Fibroblast of mammary gland (primary cell): ENCODE results near the gene ARHGAP35.
A peak's percentile ranks its signal among the peaks of the same experiment; 100 is the strongest.
"Not testable (repeated sequence)": the region's sequence is repeated elsewhere in the genome, so short reads cannot be mapped to it uniquely, and the experiment has no call there.

Experiments used
- DNase-seq: peaks from one replicate; pipeline ENCODE4 v3.0.0-alpha.2; 2010; ENCODE audit warnings: low read depth
- H3K4me3 ChIP-seq: 2 replicates; pipeline ENCODE4 v1.5.1; 2011; ENCODE audit warnings: low read depth, mild to moderate bottlenecking, low read length, moderate library complexity; ENCODE audit not compliant: control insufficient read depth
- CTCF ChIP-seq: conservative IDR thresholded peaks from 2 replicates; pipeline ENCODE4 v1.5.1; 2011; ENCODE audit warnings: low read depth, low read length, inconsistent platforms; ENCODE audit not compliant: control insufficient read depth, insufficient read depth

The ARHGAP35 gene

GRCh38 chr19:46881092-46881491 lies 20.3 kb downstream of the ARHGAP35 start:
- no peak for TF ChIP-seq CTCF
- DNase-seq: no peak
- no peak overlapping the region for H3K4me3 ChIP-seq

DNA sequence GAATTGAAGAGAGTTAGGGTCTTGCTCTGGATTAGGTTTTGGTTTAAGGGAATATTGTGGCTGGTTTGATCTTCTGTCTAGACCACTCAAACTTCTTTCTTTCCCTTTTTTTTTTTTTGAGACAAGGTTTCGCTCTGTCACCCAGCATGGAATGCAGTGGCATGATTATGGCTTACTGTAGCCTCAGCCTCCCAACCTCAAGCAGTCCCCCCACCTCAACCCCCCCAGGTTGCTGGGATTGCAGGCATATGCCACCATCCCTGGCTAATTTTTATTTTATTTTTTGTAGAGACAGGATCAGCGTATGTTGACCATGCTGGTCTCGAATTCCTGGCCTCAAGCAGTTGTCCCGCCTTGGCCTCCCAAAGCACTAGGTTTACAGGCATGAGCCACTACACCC lies 21.2 kb downstream of the ARHGAP35 start:
- no peak for DNase-seq
- no peak overlapping the region for H3K4me3 ChIP-seq
- no peak for TF ChIP-seq CTCF

- not testable (repeated sequence) for DNase-seq, H3K4me3 ChIP-seq
Observed at GRCh38 chr19:46882751-46883150, 22.0 kb downstream of the ARHGAP35 start.

DNA sequence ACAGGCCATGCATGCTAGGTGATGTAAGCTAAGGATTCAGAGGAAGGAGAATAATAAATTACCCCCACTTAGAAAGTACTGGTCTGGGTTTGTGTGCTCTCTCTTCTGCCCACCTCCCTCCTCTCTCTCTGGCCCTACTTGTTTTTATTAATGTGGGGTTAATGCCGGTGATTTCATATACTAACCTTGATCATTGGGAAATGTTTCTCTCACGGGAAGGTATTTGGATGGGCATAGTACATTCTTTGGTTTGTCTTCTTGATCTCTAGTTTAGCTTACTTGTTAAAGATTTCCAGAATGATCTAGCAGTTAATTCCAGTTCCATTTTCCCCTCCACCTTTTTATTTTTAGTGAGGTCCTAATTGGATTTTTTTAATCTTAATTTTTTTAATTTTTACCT lies 24.6 kb downstream of the ARHGAP35 start:
- no peak for DNase-seq

GRCh38 chr19:46886546-46887239 lies 25.9 kb downstream of the ARHGAP35 start:
- no peak for TF ChIP-seq CTCF
- DNase-seq: peak; percentile 55
- no peak overlapping the region for H3K4me3 ChIP-seq

More for the DNA sequence above, 24.6 kb downstream of the ARHGAP35 start:
- no peak for TF ChIP-seq CTCF
- H3K4me3 ChIP-seq: no peak overlapping the region

- no peak for TF ChIP-seq CTCF
- no peak for DNase-seq
- H3K4me3 ChIP-seq: no peak overlapping the region
Observed at GRCh38 chr19:46887240-46887782, 26.5 kb downstream of the ARHGAP35 start.

DNA sequence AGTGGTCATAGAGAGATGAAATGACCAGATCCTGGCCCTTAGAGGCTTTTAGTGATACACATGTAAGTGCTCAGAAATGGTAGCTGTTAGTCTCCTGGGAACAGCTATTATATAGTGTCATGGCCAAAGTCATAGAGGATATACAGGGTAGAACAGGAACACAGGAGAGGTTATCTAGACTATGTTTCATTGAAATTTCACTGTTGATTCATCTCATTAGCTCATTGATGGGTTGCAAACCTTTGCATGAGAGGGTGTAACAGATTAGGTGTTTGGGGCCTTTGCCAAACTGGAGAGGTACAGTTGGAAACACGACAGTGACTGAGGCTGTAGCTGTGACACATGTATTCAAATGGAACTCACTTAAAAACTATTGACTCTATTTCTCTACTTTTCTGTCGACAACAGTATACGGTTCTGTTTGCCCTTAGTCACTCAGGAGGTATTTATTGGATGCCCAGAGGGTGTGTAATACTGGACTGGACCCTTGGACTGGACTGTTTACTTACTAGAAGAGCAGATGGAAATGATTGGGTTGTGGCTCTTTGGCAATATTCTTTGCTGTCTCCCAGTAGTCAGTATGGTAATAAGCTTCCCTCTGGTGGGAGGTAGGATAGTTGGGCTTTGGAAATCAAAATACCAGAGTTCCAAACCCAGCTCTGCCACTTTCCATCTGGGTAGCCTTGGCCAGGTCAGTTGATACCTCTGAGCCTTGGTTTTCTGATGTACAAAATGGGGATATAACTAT lies 29.8 kb downstream of the ARHGAP35 start:
- TF ChIP-seq CTCF: peak; percentile 42
- no peak overlapping the region for H3K4me3 ChIP-seq
- peak; percentile 96 for DNase-seq
